GM18502 (cell line): Measurements from ENCODE around the gene PDE9A.
"Not testable (repeated sequence)": the region's sequence is repeated elsewhere in the genome, so short reads cannot be mapped to it uniquely, and the experiment has no call there.

ENCODE experiments used
- ATAC-seq: cut with Tn5 transposase; IDR thresholded peaks from one replicate; pipeline ENCODE4 v1.9.1; 2021; ENCODE audit warnings: mild to moderate bottlenecking; ENCODE audit not compliant: unreplicated experiment, poor library complexity

The PDE9A gene

DNA sequence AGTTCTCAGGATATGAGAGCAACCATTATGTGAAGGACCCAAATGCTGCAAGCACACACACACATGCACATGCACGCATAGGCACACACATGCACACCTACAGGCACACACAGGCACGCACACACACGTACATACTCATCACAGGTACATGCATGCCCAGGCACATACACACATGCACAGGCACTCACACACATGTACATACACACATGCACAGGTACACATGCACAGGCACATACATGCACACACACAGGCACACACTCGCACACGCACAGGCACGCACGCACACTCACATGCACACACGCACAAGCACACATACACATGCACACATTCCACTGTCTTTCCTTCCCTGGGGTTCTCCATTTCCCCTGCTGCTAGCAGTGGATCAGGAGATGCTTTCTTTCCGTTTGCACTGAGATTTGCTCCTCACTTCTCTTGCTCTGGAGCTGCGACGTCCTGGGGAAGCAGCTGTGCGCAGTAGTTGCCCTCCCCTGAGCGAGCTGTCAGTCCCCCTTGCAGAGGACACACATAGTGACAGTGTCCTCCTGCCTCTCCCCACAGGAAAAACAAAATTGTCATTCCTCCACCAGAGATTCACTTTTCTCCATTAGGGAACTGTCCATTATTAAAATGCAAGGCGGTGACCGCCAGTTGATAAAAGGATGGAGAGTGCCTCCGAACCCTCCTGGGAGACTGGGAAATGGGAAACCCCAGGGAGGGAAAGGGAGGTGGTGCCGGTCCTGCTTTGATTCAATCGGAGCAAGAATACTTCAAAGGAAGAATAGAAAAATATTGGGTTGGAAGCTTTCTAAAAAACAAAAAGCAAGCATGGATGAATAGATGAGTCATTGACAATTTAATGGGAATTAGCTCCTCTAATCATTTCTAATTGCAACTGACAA, 156.4 kb downstream of the PDE9A start:
- ATAC-seq, result no peak

DNA sequence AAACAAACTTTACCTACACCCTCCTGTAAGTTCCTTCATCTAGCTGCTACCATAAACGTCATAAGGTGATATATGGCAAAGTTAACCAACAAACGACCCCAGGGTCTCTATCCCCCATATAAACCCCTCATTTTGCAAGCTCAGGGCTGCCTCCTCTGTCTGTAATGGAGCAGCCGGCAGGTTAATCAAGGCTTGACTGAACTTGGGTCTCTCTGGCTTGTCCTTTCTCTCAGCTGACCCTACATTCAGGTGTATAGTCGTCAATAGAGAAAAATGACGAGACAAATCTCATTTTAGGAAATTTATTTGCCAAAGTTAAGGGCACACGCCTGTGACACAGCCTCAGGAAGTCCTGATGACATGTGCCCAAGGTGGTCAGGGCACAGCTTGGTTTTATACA, 158.5 kb downstream of the PDE9A start:
- no peak for ATAC-seq

GRCh38 chr21:42812528-42813241, 159.3 kb downstream of the PDE9A start:
- ATAC-seq, result not testable (repeated sequence)

DNA sequence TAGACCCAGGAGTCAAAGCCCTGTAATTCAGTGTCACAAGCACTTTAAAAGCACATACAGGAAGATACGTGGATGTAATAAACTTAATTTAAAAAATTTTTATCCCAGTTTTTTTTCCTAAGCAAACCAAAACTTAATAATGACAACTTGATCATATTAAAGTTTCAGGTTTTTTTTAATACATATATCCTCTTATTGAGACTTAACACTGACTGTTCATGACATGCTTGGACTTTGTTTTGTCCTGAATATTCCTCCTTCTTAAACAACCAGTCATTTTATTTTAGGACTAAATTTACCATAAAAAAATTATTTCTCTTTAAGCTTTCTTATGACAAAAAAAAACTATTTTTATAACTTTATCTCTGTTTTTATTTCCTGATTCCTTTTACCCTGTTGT, 161.8 kb downstream of the PDE9A start:
- no peak for ATAC-seq

GRCh38 chr21:42818328-42818749, 164.9 kb downstream of the PDE9A start:
- ATAC-seq, result no peak

DNA sequence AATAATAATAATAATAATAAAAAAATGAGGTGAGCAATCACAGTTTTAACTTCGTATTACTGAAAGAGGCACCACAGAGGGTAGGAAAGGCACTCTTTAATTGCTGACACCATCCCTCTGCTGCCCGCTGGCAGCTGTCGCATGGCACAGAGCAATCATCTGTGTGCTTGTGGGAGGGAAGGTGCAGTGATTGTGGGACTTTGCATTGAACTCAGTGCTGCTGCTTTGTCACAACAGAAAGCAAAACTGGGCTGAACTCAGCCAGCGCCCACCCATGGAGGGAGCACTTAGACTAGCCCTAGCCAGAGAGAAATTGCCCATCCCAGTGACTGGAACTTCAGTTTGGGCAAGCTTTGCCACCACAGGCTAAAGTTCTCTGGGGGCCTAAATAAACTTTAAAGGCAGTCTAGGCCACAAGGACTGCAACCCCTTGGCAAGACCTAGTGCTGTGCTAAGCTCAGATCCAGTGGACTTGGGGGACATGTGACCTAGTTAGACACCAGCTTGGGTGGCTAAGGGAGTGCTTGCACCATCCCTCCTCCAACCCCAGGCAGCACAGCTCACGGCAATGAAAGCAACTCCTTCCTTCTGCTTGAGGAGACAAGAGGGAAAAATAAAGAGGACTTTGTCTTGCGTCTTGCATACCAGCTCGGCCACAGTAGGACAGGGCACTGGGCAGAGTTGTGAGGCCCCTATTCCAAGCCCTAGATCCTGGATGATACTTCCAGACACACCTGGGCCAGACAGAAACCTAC, 166.6 kb downstream of the PDE9A start:
- no peak for ATAC-seq

DNA sequence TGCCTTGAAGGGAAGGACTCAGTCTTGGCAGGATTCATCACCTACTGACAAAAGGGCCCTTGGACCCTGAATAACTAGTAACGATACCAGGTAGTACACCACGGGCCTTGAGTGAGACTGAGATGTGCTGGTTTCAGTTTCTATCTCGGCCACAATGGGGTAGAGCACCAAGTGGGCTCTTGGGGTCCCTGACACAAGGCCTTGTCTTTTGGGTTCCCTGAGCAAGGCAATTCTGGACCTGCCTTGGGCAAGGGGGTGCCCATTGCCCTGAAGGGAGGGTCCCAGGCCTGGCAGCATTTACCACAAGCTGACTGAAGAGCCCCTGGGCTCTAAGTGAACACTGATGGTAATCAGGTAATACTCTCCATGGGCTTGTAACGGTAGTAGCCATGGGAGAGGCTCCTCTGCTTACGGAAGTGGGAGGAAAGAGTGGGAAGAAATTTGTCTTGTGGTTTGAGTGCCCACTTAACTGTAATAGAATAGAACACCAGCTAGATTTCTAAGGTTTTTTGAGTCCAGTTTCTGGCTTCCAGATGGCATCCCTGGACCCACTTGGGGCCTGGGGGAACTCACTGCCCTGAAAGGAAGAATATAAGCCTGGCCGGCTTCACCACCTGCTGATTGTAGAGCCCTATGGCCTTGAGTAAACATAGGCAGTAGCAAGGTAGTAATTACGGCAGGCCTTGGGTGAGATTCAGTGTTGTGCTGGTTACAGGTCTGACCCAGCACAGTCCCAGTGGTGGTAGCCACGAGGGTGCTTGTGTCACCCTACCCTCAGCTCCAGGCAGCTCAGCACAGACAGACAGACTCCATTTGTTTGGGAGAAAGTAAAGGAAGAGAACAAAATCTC, 167.4 kb downstream of the PDE9A start:
- no peak for ATAC-seq
